GM12892 (cell line): ENCODE results near the gene TMEM143.

Experiments used
- POLR2A ChIP-seq: IDR thresholded peaks from 2 replicates; pipeline ENCODE4 v1.6.1; 2011; ENCODE audit warnings: low read depth, low read length, control low read depth
- POLR2AphosphoS5 ChIP-seq: IDR thresholded peaks from 2 replicates; pipeline ENCODE4 v1.6.1; 2011; ENCODE audit warnings: low read depth, low read length, control low read depth

- TF ChIP-seq POLR2AphosphoS5 (no peak), POLR2A (no peak)
Observed at GRCh38 chr19:48395170-48395455, 31.4 kb upstream of the TMEM143 start.
